Measurements from ENCODE around the gene KPNA1.

DNA sequence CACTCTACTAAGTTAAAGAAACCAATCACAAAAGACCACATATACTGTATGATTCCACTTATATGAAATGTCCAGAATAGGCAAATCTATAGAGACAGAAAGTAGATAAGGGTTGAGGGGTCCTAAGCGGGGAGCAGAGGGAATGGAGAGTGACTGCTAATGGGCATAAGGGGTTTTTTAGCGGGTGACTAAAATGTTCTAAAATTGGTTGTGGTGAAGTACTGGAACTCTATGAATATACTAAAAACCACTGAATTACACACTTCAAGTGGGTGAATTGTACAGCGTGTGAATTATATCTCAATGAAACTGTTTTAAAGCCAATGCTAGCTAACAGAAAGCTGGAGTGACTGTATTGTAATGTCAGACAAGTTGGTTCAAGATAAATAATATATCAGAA is 33.3 kb downstream of the KPNA1 start:
- TF ChIP-seq POLR2A (IDR thresholded peaks at IDR 0.05) = no peak
- TF ChIP-seq, protein P1, sequence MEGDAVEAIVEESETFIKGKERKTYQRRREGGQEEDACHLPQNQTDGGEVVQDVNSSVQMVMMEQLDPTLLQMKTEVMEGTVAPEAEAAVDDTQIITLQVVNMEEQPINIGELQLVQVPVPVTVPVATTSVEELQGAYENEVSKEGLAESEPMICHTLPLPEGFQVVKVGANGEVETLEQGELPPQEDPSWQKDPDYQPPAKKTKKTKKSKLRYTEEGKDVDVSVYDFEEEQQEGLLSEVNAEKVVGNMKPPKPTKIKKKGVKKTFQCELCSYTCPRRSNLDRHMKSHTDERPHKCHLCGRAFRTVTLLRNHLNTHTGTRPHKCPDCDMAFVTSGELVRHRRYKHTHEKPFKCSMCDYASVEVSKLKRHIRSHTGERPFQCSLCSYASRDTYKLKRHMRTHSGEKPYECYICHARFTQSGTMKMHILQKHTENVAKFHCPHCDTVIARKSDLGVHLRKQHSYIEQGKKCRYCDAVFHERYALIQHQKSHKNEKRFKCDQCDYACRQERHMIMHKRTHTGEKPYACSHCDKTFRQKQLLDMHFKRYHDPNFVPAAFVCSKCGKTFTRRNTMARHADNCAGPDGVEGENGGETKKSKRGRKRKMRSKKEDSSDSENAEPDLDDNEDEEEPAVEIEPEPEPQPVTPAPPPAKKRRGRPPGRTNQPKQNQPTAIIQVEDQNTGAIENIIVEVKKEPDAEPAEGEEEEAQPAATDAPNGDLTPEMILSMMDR (IDR thresholded peaks at IDR 0.05) = no peak

Measured in ovary (tissue), 3 donors.